Measurements from ENCODE around the gene CIITA. TPM values are rescaled to one million over a fixed set of nuclear protein-coding genes. Genes with fewer than 3 reads are reported as not detected.

Gene CIITA
- total RNA-seq, 1 experiment from 2014 or later: 0.26 TPM

DNA sequence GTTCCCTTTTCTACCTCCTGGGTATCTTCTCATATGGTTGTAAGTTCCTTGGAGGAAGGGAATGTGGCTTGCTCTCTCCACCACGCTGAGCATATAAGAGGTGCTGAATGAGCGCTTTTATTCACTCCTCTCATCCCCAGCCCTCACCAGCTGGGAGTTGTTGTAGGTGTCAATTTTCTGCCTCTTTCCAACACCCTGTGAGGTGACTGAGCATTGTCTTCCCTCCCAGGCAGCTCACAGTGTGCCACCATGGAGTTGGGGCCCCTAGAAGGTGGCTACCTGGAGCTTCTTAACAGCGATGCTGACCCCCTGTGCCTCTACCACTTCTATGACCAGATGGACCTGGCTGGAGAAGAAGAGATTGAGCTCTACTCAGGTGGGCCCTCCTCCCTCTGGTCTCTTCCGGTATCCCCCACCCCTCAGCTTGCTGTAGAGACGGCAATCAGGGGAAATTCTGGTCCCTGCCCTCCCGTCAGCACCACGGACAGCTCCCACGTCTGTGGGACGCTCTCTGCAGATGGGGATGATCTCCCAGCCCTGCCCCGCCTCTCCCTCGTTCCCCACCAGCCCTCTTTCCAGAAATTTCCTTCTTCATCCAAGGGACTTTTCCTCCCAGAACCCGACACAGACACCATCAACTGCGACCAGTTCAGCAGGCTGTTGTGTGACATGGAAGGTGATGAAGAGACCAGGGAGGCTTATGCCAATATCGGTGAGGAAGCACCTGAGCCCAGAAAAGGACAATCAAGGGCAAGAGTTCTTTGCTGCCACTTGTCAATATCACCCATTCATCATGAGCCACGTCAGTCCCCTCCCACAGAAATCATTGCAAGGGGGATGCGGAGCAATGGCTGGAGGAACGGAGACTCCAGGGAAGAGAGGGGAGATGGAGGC lies 18.3 kb downstream of the CIITA start (continued):
- TF ChIP-seq, protein P1, sequence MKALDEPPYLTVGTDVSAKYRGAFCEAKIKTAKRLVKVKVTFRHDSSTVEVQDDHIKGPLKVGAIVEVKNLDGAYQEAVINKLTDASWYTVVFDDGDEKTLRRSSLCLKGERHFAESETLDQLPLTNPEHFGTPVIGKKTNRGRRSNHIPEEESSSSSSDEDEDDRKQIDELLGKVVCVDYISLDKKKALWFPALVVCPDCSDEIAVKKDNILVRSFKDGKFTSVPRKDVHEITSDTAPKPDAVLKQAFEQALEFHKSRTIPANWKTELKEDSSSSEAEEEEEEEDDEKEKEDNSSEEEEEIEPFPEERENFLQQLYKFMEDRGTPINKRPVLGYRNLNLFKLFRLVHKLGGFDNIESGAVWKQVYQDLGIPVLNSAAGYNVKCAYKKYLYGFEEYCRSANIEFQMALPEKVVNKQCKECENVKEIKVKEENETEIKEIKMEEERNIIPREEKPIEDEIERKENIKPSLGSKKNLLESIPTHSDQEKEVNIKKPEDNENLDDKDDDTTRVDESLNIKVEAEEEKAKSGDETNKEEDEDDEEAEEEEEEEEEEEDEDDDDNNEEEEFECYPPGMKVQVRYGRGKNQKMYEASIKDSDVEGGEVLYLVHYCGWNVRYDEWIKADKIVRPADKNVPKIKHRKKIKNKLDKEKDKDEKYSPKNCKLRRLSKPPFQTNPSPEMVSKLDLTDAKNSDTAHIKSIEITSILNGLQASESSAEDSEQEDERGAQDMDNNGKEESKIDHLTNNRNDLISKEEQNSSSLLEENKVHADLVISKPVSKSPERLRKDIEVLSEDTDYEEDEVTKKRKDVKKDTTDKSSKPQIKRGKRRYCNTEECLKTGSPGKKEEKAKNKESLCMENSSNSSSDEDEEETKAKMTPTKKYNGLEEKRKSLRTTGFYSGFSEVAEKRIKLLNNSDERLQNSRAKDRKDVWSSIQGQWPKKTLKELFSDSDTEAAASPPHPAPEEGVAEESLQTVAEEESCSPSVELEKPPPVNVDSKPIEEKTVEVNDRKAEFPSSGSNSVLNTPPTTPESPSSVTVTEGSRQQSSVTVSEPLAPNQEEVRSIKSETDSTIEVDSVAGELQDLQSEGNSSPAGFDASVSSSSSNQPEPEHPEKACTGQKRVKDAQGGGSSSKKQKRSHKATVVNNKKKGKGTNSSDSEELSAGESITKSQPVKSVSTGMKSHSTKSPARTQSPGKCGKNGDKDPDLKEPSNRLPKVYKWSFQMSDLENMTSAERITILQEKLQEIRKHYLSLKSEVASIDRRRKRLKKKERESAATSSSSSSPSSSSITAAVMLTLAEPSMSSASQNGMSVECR (CRISPR knock-in tag; IDR thresholded peaks at IDR 0.05; ENCODE audit: borderline replicate concordance): peak; percentile 87; the same call in 1 of the 2 replicates
- TF ChIP-seq, protein P2, sequence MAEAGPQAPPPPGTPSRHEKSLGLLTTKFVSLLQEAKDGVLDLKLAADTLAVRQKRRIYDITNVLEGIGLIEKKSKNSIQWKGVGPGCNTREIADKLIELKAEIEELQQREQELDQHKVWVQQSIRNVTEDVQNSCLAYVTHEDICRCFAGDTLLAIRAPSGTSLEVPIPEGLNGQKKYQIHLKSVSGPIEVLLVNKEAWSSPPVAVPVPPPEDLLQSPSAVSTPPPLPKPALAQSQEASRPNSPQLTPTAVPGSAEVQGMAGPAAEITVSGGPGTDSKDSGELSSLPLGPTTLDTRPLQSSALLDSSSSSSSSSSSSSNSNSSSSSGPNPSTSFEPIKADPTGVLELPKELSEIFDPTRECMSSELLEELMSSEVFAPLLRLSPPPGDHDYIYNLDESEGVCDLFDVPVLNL (CRISPR knock-in tag; IDR thresholded peaks at IDR 0.05; ENCODE audit: borderline replicate concordance, low read depth): no peak
- TF ChIP-seq, protein P3, sequence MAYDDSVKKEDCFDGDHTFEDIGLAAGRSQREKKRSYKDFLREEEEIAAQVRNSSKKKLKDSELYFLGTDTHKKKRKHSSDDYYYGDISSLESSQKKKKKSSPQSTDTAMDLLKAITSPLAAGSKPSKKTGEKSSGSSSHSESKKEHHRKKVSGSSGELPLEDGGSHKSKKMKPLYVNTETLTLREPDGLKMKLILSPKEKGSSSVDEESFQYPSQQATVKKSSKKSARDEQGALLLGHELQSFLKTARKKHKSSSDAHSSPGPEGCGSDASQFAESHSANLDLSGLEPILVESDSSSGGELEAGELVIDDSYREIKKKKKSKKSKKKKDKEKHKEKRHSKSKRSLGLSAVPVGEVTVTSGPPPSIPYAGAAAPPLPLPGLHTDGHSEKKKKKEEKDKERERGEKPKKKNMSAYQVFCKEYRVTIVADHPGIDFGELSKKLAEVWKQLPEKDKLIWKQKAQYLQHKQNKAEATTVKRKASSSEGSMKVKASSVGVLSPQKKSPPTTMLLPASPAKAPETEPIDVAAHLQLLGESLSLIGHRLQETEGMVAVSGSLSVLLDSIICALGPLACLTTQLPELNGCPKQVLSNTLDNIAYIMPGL (CRISPR knock-in tag; IDR thresholded peaks at IDR 0.05): no peak
- TF ChIP-seq JAZF1 (CRISPR knock-in tag; IDR thresholded peaks at IDR 0.05): no peak
- 0 out of 2 replicates have a peak, but pooled peaks have one; percentile 62 for TF ChIP-seq JUN (CRISPR knock-in tag; IDR thresholded peaks at IDR 0.05)
- peak; percentile 94 for TF ChIP-seq ZNF232 (CRISPR knock-in tag; IDR thresholded peaks at IDR 0.05)
- no peak for TF ChIP-seq FOXJ3 (CRISPR knock-in tag; IDR thresholded peaks at IDR 0.05; ENCODE audit: borderline replicate concordance)
- no peak for TF ChIP-seq NR2C2 (CRISPR knock-in tag; IDR thresholded peaks at IDR 0.05)
- TF ChIP-seq, protein P4, sequence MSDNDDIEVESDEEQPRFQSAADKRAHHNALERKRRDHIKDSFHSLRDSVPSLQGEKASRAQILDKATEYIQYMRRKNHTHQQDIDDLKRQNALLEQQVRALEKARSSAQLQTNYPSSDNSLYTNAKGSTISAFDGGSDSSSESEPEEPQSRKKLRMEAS (CRISPR knock-in tag; IDR thresholded peaks at IDR 0.05): peak; percentile 38; the same call in 1 of the 2 replicates
- TF ChIP-seq ZNF423 (CRISPR knock-in tag; IDR thresholded peaks at IDR 0.05): peak; percentile 56
- TF ChIP-seq, protein P5, sequence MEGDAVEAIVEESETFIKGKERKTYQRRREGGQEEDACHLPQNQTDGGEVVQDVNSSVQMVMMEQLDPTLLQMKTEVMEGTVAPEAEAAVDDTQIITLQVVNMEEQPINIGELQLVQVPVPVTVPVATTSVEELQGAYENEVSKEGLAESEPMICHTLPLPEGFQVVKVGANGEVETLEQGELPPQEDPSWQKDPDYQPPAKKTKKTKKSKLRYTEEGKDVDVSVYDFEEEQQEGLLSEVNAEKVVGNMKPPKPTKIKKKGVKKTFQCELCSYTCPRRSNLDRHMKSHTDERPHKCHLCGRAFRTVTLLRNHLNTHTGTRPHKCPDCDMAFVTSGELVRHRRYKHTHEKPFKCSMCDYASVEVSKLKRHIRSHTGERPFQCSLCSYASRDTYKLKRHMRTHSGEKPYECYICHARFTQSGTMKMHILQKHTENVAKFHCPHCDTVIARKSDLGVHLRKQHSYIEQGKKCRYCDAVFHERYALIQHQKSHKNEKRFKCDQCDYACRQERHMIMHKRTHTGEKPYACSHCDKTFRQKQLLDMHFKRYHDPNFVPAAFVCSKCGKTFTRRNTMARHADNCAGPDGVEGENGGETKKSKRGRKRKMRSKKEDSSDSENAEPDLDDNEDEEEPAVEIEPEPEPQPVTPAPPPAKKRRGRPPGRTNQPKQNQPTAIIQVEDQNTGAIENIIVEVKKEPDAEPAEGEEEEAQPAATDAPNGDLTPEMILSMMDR (IDR thresholded peaks at IDR 0.05): no peak
- no peak for TF ChIP-seq SOX15 (CRISPR knock-in tag; IDR thresholded peaks at IDR 0.05)
- peak; percentile 83; the same call in 1 of the 2 replicates for TF ChIP-seq ZNF138 (CRISPR knock-in tag; conservative IDR thresholded peaks at IDR 0.05)
- TF ChIP-seq TP53 (CRISPR knock-in tag; IDR thresholded peaks at IDR 0.05): peak; percentile 88
- no peak for TF ChIP-seq GTF2I (CRISPR knock-in tag; conservative IDR thresholded peaks at IDR 0.05)
- TF ChIP-seq FOXP1 (CRISPR knock-in tag; IDR thresholded peaks at IDR 0.05; ENCODE audit: borderline replicate concordance): peak; percentile 88
- TF ChIP-seq NFATC4 (CRISPR knock-in tag; IDR thresholded peaks at IDR 0.05): no peak
- TF ChIP-seq KAT7 (CRISPR knock-in tag; IDR thresholded peaks at IDR 0.05; ENCODE audit: borderline replicate concordance): no peak
- TF ChIP-seq, protein P6, sequence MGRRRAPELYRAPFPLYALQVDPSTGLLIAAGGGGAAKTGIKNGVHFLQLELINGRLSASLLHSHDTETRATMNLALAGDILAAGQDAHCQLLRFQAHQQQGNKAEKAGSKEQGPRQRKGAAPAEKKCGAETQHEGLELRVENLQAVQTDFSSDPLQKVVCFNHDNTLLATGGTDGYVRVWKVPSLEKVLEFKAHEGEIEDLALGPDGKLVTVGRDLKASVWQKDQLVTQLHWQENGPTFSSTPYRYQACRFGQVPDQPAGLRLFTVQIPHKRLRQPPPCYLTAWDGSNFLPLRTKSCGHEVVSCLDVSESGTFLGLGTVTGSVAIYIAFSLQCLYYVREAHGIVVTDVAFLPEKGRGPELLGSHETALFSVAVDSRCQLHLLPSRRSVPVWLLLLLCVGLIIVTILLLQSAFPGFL (CRISPR knock-in tag; IDR thresholded peaks at IDR 0.05; ENCODE audit: borderline replicate concordance): 0 out of 2 replicates have a peak, but pooled peaks have one; percentile 52
- peak; percentile 23; the same call in 1 of the 2 replicates for TF ChIP-seq CREM (CRISPR knock-in tag; IDR thresholded peaks at IDR 0.05)
- TF ChIP-seq SMAD3 (CRISPR knock-in tag; IDR thresholded peaks at IDR 0.05; ENCODE audit: borderline replicate concordance): peak; percentile 86; the same call in 1 of the 2 replicates
- TF ChIP-seq, protein P7, sequence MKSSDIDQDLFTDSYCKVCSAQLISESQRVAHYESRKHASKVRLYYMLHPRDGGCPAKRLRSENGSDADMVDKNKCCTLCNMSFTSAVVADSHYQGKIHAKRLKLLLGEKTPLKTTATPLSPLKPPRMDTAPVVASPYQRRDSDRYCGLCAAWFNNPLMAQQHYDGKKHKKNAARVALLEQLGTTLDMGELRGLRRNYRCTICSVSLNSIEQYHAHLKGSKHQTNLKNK (CRISPR knock-in tag; IDR thresholded peaks at IDR 0.05): no peak
- TF ChIP-seq PRRX2 (CRISPR knock-in tag; IDR thresholded peaks at IDR 0.05): no peak
- TF ChIP-seq RELA (CRISPR knock-in tag; IDR thresholded peaks at IDR 0.05; ENCODE audit: borderline replicate concordance): peak; percentile 65; the same call in 1 of the 2 replicates
